ENCODE results near the gene IL2RA.
"Not testable (repeated sequence)": the region's sequence is repeated elsewhere in the genome, so short reads cannot be mapped to it uniquely, and the experiment has no call there.

IL2RA gene

DNA sequence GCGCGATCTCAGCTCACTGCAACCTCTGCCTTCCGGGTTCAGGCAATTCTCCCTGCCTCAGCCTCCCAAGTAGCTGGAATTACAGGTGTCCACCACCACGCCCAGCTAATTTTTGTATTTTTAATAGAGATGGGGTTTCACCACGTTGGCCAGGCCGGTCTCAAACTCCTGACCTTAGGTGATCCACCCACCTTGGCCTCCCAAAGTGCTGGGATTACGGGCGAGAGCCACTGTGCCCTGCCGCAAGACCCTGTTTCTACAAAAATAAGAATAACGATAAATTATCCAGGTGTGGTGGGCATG, 101.2 kb downstream of the IL2RA start:
- not testable (repeated sequence) for DNase-seq (ENCODE audit: low read depth in 3 of 3)

Measured in stimulated activated CD4-positive, alpha-beta T cell treated with anti-CD3 and anti-CD28 coated beads, TNF-alpha, amount 100 ng/mL, for 4 hours (primary cell).